ENCODE measurements around the gene POLD2.

GRCh38 chr7:44133295-44133694 lies 9.9 kb upstream of the POLD2 start:
- no peak for TF ChIP-seq POLR2A (IDR thresholded peaks at IDR 0.05; ENCODE audit: low read depth)
- no peak for TF ChIP-seq CTCF (IDR thresholded peaks at IDR 0.05)
- no peak for TF ChIP-seq POLR2AphosphoS5 (IDR thresholded peaks at IDR 0.05)
